Stomach smooth muscle (tissue), 2 donors: Measurements from ENCODE around the gene GUCY2D.
"Not testable (repeated sequence)": the region's sequence is repeated elsewhere in the genome, so short reads cannot be mapped to it uniquely, and the experiment has no call there.

ENCODE experiments used
- H3K27ac ChIP-seq: one replicate; pipeline ENCODE4 v1.7.0; 2013; ENCODE audit warnings: mild to moderate bottlenecking, low read length, inconsistent platforms
- H3K27me3 ChIP-seq, 2 donors: one replicate each; pipeline ENCODE4 v1.7.0; 2013; ENCODE audit warnings: low read length in 2 of 2; ENCODE audit not compliant: insufficient read depth in 2 of 2, control insufficient read depth in 1 of 2
- H3K36me3 ChIP-seq, 2 donors: one replicate each; pipeline ENCODE4 v1.7.0; 2013; ENCODE audit warnings: low read length in 2 of 2; ENCODE audit not compliant: control insufficient read depth in 2 of 2, insufficient read depth in 2 of 2
- H3K4me1 ChIP-seq: one replicate; pipeline ENCODE4 v1.7.0; 2013; ENCODE audit warnings: low read length; ENCODE audit not compliant: control insufficient read depth, insufficient read depth
- H3K4me3 ChIP-seq, 2 donors: one replicate each; pipeline ENCODE4 v1.7.0; 2013; ENCODE audit warnings: low read length in 2 of 2
- H3K9ac ChIP-seq, 2 donors: one replicate each; pipeline ENCODE4 v1.7.0; 2013; ENCODE audit warnings: low read length in 2 of 2, mild to moderate bottlenecking in 1 of 2
- H3K9me3 ChIP-seq, 2 donors: one replicate each; pipeline ENCODE4 v1.7.0; 2013; ENCODE audit warnings: low read length in 2 of 2; ENCODE audit not compliant: control insufficient read depth in 2 of 2
- donor health status: healthy.
- donor health status: Pancreatic carcinoma.

Gene GUCY2D

DNA sequence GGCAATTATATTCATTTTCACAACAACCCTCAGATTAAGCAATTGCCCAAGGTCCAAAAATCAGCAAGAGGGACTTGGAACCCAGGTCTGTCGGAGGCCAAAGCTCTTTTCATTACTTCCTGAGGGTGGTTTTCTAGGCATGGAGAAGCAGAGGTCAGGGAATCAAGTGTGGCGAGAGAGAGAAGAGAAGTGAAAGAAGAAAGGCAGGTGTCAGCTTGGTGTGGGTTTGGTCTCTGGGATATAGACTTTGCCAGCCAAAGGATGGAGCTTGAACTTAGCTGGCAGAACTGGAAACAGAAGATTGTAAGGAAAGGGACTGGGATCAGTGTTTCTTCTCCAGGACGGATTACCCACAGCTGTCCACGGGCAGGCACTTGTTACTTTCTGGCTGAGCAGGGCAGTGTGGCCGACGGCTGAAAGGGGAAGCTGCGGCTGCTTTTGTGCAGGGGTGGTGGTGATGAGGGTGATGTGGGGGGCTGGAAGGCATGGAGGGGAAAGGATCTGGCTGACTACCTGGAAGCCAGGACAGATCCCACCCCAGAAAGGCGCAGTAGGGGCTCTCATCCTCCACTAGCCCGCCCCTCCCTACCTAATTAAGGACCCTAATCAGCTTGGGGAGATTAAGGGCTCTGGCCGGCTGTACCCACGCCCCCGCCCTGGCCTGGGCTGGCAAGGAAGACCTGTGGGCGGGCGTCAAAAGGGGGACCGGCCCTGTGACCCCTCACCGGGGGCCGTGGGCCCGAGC lies at the start of gene GUCY2D:
TSS of gene GUCY2D (plus strand) at position 640 of the 745 bp plus-strand sequence. CDS start 433 bp downstream, outside the sequence.
- Histone ChIP-seq H3K9me3 (no peaks in the 10 kb centered on the region), H3K4me3 (peak within 1 kb of the TSS in 1 of 2 donors; percentile 40), H3K4me1 (peaks cover 13% of the 10 kb centered on the region), H3K9ac (no peak within 1 kb of the TSS), H3K27ac (no peak within 1 kb of the TSS), H3K36me3 (no peaks in the 10 kb centered on the region), H3K27me3 (peaks cover 37 to 41% of the 10 kb centered on the region in 2 donors)

DNA sequence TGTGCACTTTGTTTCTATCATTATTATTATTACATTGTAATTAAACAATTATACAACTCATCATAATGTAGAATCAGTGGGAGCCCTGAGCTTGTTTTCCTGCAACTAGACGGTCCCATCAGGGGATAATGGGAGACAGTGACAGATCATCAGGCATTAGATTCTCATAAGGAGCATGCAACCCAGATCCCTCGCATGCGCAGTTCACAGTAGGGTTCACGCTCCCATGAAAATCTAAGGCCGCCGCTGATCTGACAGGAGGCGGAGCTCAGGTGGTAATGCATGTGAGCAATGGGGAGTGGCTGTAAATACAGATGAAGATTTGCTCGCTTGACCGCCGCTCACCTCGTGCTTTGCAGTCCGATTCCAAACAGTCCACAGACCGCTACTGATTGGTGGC lies 49.1 kb upstream of the GUCY2D start:
- not testable (repeated sequence) for H3K36me3 ChIP-seq, H3K4me3 ChIP-seq, H3K27ac ChIP-seq, H3K27me3 ChIP-seq, H3K9me3 ChIP-seq, H3K9ac ChIP-seq
- peaks cover 20% of the 10 kb centered on the region for H3K4me1 ChIP-seq

DNA sequence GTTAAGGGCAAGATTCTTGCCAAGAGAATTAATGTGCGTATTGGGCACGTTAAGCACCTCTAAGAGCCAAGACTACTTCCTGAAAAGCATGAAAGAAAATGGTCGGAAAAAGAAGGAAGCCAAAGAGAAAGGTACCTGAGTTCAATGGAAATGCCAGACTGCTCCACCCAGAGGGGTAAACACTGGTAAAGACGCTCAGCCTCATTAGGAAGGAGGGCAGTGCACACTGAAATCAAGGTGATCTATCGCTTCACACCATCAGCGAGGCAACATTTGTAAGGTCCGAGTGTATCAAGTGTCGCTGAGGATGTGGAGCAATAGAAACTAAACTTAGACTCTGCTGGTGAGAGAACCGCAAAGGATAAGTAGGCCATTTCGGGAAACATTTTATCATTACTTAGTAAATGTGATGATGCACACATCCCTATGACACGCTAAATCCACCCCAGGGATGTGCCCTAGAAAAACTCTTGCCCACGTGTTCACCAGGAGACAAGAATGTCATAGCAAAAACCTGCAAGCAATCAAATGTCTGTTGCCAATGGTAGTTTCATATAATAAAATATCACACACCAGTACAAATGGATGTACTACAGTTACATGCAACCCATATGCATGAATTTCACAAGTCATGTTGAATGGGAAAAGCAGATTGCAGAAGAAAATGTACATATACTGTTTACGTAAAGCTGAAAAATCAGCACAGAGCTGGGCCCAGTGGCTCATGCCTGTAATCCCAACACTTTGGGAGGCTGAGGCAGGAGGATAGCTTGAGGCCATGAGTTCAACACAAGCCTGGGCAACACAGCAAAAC lies 46.8 kb upstream of the GUCY2D start:
- H3K36me3 ChIP-seq = no peaks in the 10 kb centered on the region
- peak overlapping the region in 1 of 2 donors; percentile 16 for H3K9ac ChIP-seq

DNA sequence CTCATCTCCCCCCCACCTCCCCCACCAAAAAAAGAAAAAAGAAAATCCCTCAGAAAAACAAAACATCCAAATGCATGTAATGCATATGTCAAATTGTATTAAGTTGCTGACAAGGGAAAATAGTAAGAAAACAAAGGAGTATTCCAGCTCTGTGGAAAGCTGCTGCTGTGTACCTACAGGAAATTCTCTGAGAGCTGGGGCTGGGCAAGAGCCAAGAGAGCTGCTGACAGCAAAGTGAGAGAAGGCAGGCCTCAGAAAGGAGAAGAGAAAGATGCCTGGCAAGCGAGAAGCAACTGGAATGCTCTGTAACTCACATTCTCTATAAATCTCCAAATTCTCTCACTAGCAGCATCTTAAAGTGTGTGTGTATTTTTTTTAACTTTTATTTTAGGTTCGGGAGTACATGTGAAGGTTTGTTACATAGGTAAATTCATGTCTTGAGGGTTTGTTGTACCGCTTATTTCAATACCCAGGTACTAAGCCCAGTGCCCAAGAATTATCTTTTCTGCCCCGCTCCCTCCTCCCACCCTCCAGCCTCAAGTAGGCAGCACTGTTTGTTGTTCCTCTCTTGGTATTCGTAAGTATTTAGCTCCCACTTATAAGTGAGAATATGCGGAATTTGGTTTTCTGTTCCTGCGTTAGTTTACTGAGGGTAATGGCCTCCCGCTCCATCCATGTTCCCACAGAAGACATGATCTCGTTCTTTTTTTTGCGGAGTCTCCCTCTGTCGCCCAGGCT lies 46.0 kb upstream of the GUCY2D start:
- Histone ChIP-seq H3K9ac (peak overlapping the region in 1 of 2 donors; percentile 42), H3K36me3 (no peaks in the 10 kb centered on the region), H3K27ac (peak overlapping the region; percentile 46), H3K9me3 (no peaks in the 10 kb centered on the region), H3K27me3 (no peaks in the 10 kb centered on the region), H3K4me3 (no peak overlapping the region), H3K4me1 (peaks cover 20% of the 10 kb centered on the region)

More for the DNA sequence above, 46.8 kb upstream of the GUCY2D start:
- Histone ChIP-seq H3K4me1 (peaks cover 20% of the 10 kb centered on the region), H3K9me3 (no peaks in the 10 kb centered on the region), H3K27me3 (no peaks in the 10 kb centered on the region), H3K4me3 (no peak overlapping the region), H3K27ac (peak overlapping the region; percentile 46)

GRCh38 chr17:7959503-7960253 lies 42.7 kb upstream of the GUCY2D start:
- no peaks in the 10 kb centered on the region for H3K9me3 ChIP-seq
- no peak overlapping the region for H3K27ac ChIP-seq
- no peak overlapping the region for H3K9ac ChIP-seq
- H3K4me3 ChIP-seq = no peak overlapping the region
- peaks cover 16% of the 10 kb centered on the region for H3K4me1 ChIP-seq
- no peaks in the 10 kb centered on the region for H3K27me3 ChIP-seq
- H3K36me3 ChIP-seq = no peaks in the 10 kb centered on the region

DNA sequence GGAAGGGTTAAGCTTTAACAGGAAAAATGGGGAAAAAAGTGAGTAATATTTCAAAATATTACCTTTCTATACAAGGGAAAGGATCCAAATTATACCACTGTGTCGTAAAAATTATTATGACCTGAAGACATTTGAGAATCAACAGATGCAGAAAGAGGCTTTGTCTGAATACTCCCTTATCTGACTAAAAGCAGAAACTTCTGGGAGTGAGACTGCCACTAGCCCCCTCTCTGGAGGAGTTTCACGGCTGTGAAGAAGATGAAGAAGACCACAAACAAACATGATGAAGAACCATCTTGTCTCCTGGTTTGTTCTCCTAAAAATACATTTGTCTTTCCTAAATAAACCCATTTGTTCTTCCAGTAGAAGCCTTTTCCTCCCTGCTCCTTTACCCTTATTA lies 41.0 kb upstream of the GUCY2D start:
- Histone ChIP-seq H3K4me3 (no peak overlapping the region), H3K27me3 (no peaks in the 10 kb centered on the region), H3K27ac (no peak overlapping the region), H3K4me1 (peaks cover 2% of the 10 kb centered on the region), H3K36me3 (no peaks in the 10 kb centered on the region), H3K9me3 (no peaks in the 10 kb centered on the region), H3K9ac (no peak overlapping the region)

- H3K36me3 ChIP-seq = no peaks in the 10 kb centered on the region
- no peak overlapping the region for H3K9ac ChIP-seq
- H3K4me1 ChIP-seq = no peaks in the 10 kb centered on the region
- peaks cover 0 to 2% of the 10 kb centered on the region in 2 donors for H3K27me3 ChIP-seq
- no peak overlapping the region for H3K27ac ChIP-seq
- no peaks in the 10 kb centered on the region for H3K9me3 ChIP-seq
- H3K4me3 ChIP-seq = no peak overlapping the region
These were observed 34.7 kb upstream of the GUCY2D start for GRCh38 chr17:7967751-7968150.

GRCh38 chr17:7969433-7969832 lies 33.0 kb upstream of the GUCY2D start:
- Histone ChIP-seq H3K27ac (no peak overlapping the region), H3K9me3 (peaks cover 0 to 1% of the 10 kb centered on the region in 2 donors), H3K36me3 (no peaks in the 10 kb centered on the region), H3K27me3 (peaks cover 0 to 2% of the 10 kb centered on the region in 2 donors), H3K4me1 (no peaks in the 10 kb centered on the region), H3K4me3 (no peak overlapping the region), H3K9ac (no peak overlapping the region)

DNA sequence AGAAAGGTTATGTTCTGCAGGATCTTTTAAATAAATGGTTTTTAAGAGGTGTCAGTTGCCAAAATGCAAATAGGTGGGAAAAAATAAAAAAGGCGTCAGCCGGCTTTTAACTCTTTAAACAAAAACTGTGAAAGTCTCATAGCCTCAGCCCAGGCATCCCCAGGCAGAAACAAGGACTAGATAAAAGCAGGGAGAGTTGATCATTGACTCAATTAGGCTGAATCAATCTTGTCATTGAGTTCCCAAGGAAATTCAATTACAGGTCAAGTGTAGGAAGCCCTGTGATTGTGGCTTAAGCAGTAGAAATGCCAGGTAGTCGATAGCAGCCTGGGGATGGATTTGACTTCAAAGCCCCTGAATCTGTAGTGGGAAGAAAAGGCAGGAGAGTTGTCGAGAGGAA lies 30.8 kb upstream of the GUCY2D start:
- peaks cover 0 to 10% of the 10 kb centered on the region in 2 donors for H3K9me3 ChIP-seq
- no peaks in the 10 kb centered on the region for H3K36me3 ChIP-seq
- H3K4me3 ChIP-seq = no peak overlapping the region
- H3K4me1 ChIP-seq = no peaks in the 10 kb centered on the region
- H3K9ac ChIP-seq = no peak overlapping the region
- H3K27ac ChIP-seq = no peak overlapping the region
- H3K27me3 ChIP-seq = peaks cover 0 to 2% of the 10 kb centered on the region in 2 donors
